ENCODE results near the gene FRMD4A.

FRMD4A gene

DNA sequence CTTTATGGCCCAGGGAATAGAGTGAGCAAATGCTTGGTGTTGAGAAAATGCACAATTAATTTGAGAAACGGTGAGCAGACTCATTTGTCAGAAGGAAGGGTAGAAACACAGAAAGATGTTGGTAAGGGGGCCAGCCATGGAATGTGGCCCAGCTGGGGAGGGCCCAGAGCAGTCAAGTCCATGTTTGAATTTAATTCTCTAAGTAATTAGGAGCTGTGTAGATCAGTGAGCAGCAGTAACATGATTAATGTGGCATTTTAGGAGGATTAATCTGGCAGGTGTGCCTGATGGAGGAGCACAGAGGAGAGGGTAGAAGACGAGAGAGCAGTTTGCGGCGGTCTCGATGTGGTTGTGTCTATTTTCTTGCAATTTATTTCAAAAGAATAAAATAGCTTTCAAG lies 218.7 kb downstream of the FRMD4A start:
- H3K4me1 ChIP-seq (ENCODE audit: control insufficient read depth in 5 of 5, insufficient read depth in 5 of 5, low read length in 5 of 5), result peaks cover 0 to 4% (median 0%) of the 10 kb centered on the region in 5 donors
- no peak overlapping the region for H3K4me3 ChIP-seq (ENCODE audit: low read depth in 1 of 5, low read length in 5 of 5)
- no peaks in the 10 kb centered on the region for H3K36me3 ChIP-seq (ENCODE audit: control insufficient read depth in 5 of 5, insufficient read depth in 5 of 5, low read length in 5 of 5)
- no peaks in the 10 kb centered on the region for H3K9me3 ChIP-seq (ENCODE audit: control insufficient read depth in 5 of 5, low read length in 5 of 5)
- H3K9ac ChIP-seq (ENCODE audit: low read length in 5 of 5), result no peak overlapping the region
- H3K27ac ChIP-seq (ENCODE audit: low read depth, low read length), result no peak overlapping the region
- no peaks in the 10 kb centered on the region for H3K27me3 ChIP-seq (ENCODE audit: control insufficient read depth in 5 of 5, insufficient read depth in 4 of 5, low read length in 5 of 5)

DNA sequence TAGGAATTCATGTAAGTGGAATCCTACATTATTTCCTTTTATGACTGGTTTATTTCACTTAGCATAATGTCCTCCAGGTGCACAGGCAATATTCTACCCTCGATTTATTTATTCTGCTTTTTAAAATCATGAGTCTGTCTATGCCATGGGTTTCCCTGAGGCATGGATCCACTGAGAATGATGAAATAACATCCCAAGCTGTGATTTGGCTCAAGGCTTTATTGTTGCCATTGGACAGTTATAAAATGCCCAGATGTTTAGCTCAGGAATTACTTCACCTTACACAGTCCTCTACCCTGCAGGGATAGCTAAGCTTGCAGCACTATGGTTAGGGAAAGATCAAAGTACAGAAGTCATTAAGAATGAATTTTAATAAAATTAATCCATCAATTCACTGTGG lies 219.5 kb downstream of the FRMD4A start:
- Histone ChIP-seq H3K27ac (ENCODE audit: low read depth, low read length) (no peak overlapping the region), H3K9ac (ENCODE audit: low read length in 5 of 5) (no peak overlapping the region), H3K27me3 (ENCODE audit: control insufficient read depth in 5 of 5, insufficient read depth in 4 of 5, low read length in 5 of 5) (no peaks in the 10 kb centered on the region), H3K4me3 (ENCODE audit: low read depth in 1 of 5, low read length in 5 of 5) (no peak overlapping the region), H3K9me3 (ENCODE audit: control insufficient read depth in 5 of 5, low read length in 5 of 5) (no peaks in the 10 kb centered on the region), H3K36me3 (ENCODE audit: control insufficient read depth in 5 of 5, insufficient read depth in 5 of 5, low read length in 5 of 5) (no peaks in the 10 kb centered on the region), H3K4me1 (ENCODE audit: control insufficient read depth in 5 of 5, insufficient read depth in 5 of 5, low read length in 5 of 5) (peaks cover 0 to 4% (median 0%) of the 10 kb centered on the region in 5 donors)

DNA sequence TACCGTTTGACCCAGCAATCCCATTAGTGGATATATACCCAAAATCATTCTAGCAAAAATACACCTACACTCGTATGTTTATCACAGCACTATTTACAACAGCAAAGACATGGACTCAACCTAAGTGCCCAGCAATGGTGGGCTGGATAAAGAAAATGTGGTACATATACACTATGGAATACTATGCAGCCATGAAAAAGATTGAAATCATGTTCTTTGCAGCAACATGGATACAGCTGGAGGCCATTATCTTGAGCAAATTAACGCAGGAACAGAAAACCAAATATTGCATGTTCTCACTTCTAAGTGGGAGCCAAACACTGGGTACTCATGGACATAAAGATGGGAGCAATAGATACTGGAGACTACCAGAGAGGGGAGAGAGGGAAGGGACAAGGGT lies 223.9 kb downstream of the FRMD4A start:
- Histone ChIP-seq H3K4me3 (ENCODE audit: low read depth in 1 of 5, low read length in 5 of 5) (no peak overlapping the region), H3K27ac (ENCODE audit: low read depth, low read length) (no peak overlapping the region), H3K27me3 (ENCODE audit: control insufficient read depth in 5 of 5, insufficient read depth in 4 of 5, low read length in 5 of 5) (no peaks in the 10 kb centered on the region), H3K4me1 (ENCODE audit: control insufficient read depth in 5 of 5, insufficient read depth in 5 of 5, low read length in 5 of 5) (peaks cover 0 to 4% (median 0%) of the 10 kb centered on the region in 5 donors), H3K9me3 (ENCODE audit: control insufficient read depth in 5 of 5, low read length in 5 of 5) (no peaks in the 10 kb centered on the region), H3K36me3 (ENCODE audit: control insufficient read depth in 5 of 5, insufficient read depth in 5 of 5, low read length in 5 of 5) (no peaks in the 10 kb centered on the region), H3K9ac (ENCODE audit: low read length in 5 of 5) (no peak overlapping the region)

DNA sequence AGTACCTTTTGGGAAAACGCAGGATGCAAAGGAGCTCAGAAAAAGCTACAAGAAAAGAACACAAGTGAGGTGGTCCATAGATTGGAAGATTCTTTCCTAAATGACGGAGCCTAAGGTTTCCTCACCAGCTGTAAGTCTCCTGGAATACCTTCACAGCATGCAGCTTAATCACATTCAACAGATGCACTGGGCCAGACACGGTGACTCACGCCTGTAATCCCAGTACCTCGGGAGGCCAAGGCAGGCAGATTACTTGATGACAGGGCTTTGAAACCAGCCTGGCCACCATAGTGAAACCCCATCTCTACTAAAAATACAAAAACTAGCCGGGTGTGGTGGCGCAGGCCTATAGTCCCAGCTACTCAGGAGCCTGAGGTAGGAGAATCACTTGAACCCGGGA lies 228.7 kb downstream of the FRMD4A start:
- no peak overlapping the region for H3K9ac ChIP-seq (ENCODE audit: low read length in 5 of 5)
- H3K9me3 ChIP-seq (ENCODE audit: control insufficient read depth in 5 of 5, low read length in 5 of 5), result no peaks in the 10 kb centered on the region
- no peaks in the 10 kb centered on the region for H3K36me3 ChIP-seq (ENCODE audit: control insufficient read depth in 5 of 5, insufficient read depth in 5 of 5, low read length in 5 of 5)
- H3K27ac ChIP-seq (ENCODE audit: low read depth, low read length), result no peak overlapping the region
- H3K4me1 ChIP-seq (ENCODE audit: control insufficient read depth in 5 of 5, insufficient read depth in 5 of 5, low read length in 5 of 5), result no peaks in the 10 kb centered on the region
- no peaks in the 10 kb centered on the region for H3K27me3 ChIP-seq (ENCODE audit: control insufficient read depth in 5 of 5, insufficient read depth in 4 of 5, low read length in 5 of 5)
- H3K4me3 ChIP-seq (ENCODE audit: low read depth in 1 of 5, low read length in 5 of 5), result no peak overlapping the region

DNA sequence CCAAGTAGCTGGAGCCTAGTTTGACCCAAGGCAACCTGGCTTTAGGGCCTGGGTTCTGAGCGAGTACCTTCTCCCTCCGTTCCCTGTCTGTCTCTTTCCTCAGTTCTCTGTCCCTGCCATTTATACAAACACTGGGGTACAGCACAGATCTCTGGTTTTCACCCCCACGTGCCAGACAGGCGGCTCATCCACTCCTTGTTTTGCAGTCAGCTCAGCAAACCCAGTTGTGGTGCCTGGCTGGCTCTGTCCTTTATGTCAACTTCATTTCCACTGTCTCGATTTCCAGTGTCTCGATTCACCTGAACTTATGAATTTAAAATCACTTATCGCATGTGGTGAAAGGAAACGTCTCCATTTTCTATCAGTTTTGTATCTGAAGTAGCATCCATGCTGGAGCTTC lies 230.8 kb downstream of the FRMD4A start:
- no peak overlapping the region for H3K4me3 ChIP-seq (ENCODE audit: low read depth in 1 of 5, low read length in 5 of 5)
- H3K27me3 ChIP-seq (ENCODE audit: control insufficient read depth in 5 of 5, insufficient read depth in 4 of 5, low read length in 5 of 5), result no peaks in the 10 kb centered on the region
- no peak overlapping the region for H3K9ac ChIP-seq (ENCODE audit: low read length in 5 of 5)
- no peaks in the 10 kb centered on the region for H3K4me1 ChIP-seq (ENCODE audit: control insufficient read depth in 5 of 5, insufficient read depth in 5 of 5, low read length in 5 of 5)
- H3K9me3 ChIP-seq (ENCODE audit: control insufficient read depth in 5 of 5, low read length in 5 of 5), result no peaks in the 10 kb centered on the region
- no peaks in the 10 kb centered on the region for H3K36me3 ChIP-seq (ENCODE audit: control insufficient read depth in 5 of 5, insufficient read depth in 5 of 5, low read length in 5 of 5)
- no peak overlapping the region for H3K27ac ChIP-seq (ENCODE audit: low read depth, low read length)

DNA sequence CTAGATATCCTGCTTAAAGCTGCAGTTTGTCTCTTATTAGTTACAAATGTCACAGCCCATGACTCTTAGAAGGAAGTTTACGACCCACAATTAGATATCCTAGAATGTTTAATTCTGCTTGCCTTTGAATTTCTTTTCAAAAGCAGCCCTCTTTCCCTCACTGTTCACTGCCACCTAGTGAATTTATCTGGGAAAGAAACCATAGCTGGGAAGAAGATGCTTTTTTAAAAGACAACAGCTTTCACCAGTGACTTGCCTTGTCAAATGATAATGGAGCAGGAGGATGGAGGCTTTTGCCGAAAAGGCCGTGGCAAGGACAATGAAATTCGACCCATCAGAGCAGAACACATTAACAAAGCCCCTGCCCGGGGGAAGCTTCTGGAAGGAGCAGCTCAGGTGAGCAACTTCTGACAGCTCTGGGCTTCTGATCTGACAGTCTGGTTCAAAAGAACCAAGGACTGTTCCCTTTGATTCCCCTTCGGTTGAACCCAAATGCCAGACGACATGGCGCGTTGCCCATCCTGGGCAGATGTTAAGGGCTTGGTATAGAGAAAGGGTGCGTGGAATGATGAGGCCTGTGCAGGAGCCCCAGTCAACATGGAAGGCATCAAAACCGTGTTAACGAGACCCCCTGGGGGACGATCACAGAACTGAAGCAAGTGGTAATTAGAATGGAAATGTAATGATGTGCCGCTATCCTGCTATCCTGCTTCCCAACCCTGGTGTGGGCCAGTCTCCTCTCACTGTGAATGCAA lies 236.8 kb downstream of the FRMD4A start:
- no peak overlapping the region for H3K9ac ChIP-seq (ENCODE audit: low read length in 5 of 5)
- H3K27me3 ChIP-seq (ENCODE audit: control insufficient read depth in 5 of 5, insufficient read depth in 4 of 5, low read length in 5 of 5), result no peaks in the 10 kb centered on the region
- H3K27ac ChIP-seq (ENCODE audit: low read depth, low read length), result no peak overlapping the region
- no peak overlapping the region for H3K4me3 ChIP-seq (ENCODE audit: low read depth in 1 of 5, low read length in 5 of 5)
- H3K4me1 ChIP-seq (ENCODE audit: control insufficient read depth in 5 of 5, insufficient read depth in 5 of 5, low read length in 5 of 5), result no peaks in the 10 kb centered on the region
- H3K36me3 ChIP-seq (ENCODE audit: control insufficient read depth in 5 of 5, insufficient read depth in 5 of 5, low read length in 5 of 5), result no peaks in the 10 kb centered on the region
- H3K9me3 ChIP-seq (ENCODE audit: control insufficient read depth in 5 of 5, low read length in 5 of 5), result no peaks in the 10 kb centered on the region

DNA sequence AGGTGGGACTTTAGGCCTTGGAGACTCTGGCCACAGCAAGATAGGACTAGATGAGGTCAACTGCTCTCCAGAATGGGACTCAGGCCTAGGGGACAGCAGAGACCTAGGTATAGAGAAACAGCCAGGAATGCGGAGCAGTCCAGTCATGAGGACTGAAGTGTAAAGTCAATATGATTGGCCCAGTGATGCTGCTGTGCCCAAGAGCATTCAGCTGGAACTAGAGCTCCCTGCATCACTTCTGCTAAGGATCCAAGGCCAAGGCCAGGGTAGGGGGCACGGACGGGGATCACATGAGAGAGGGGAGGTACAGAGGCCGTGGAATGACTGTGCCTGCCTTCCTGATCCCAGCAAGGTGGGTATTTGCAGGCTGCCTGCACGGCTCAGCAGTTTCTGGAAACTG lies 237.9 kb downstream of the FRMD4A start:
- Histone ChIP-seq H3K9ac (ENCODE audit: low read length in 5 of 5) (no peak overlapping the region), H3K4me1 (ENCODE audit: control insufficient read depth in 5 of 5, insufficient read depth in 5 of 5, low read length in 5 of 5) (no peaks in the 10 kb centered on the region), H3K4me3 (ENCODE audit: low read depth in 1 of 5, low read length in 5 of 5) (no peak overlapping the region), H3K9me3 (ENCODE audit: control insufficient read depth in 5 of 5, low read length in 5 of 5) (no peaks in the 10 kb centered on the region), H3K36me3 (ENCODE audit: control insufficient read depth in 5 of 5, insufficient read depth in 5 of 5, low read length in 5 of 5) (no peaks in the 10 kb centered on the region), H3K27ac (ENCODE audit: low read depth, low read length) (no peak overlapping the region), H3K27me3 (ENCODE audit: control insufficient read depth in 5 of 5, insufficient read depth in 4 of 5, low read length in 5 of 5) (no peaks in the 10 kb centered on the region)

DNA sequence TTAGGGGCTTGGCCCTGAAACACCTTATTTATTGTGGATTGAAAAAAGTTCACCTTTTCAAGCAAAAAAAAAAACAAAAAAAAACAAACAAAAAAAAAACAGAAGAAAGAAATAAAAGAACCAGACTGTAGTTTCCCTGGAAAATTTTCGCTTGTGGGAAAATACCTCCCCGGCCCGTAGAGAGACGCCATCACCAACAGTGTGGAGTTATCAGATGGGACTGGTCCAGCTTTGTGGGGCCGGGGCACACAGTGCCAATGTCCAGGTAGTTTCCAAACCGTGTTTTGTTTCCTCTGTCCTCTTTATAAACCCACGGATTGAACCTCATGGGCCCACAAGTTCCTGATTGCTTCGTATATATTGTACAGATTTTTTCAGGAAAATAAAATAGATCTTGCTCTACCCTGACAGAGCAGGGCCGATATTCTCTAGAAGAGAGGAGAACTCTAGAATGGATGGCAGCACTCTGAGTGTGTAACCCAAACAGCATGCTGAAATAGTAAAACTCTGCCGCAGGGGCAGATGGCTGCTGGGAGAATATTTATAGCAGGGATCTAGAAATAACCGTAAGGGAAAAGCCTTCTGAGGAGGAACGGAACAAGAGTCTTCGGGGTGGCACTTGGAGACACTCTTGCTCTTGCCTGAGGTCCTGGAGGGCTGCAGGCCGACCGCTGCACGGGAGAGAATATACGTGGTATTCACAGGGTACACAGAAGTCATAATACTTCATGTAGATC lies 241.0 kb downstream of the FRMD4A start:
- Histone ChIP-seq H3K36me3 (ENCODE audit: control insufficient read depth in 5 of 5, insufficient read depth in 5 of 5, low read length in 5 of 5) (no peaks in the 10 kb centered on the region), H3K4me3 (ENCODE audit: low read depth in 1 of 5, low read length in 5 of 5) (no peak overlapping the region), H3K4me1 (ENCODE audit: control insufficient read depth in 5 of 5, insufficient read depth in 5 of 5, low read length in 5 of 5) (no peaks in the 10 kb centered on the region), H3K9ac (ENCODE audit: low read length in 5 of 5) (no peak overlapping the region), H3K27ac (ENCODE audit: low read depth, low read length) (no peak overlapping the region), H3K27me3 (ENCODE audit: control insufficient read depth in 5 of 5, insufficient read depth in 4 of 5, low read length in 5 of 5) (no peaks in the 10 kb centered on the region), H3K9me3 (ENCODE audit: control insufficient read depth in 5 of 5, low read length in 5 of 5) (no peaks in the 10 kb centered on the region)

DNA sequence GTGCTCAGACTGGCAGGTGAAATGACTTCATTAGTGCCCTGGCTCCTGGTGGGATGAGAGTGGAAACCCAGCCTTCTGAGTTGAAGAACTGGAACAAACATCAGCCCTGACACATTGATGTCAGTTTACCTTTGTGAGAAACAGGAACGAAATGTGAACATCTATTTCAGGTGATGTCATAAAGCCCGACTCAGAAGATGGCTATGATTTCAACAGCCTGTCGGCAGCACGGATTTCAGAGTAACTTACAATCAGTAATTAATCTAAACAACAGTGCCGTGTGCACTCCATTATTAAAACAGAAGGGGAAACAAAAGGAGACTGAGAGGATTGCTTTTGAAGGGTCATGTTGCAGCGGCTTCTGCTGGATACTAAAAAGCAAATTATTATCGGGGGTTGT lies 243.2 kb downstream of the FRMD4A start:
- Histone ChIP-seq H3K9ac (ENCODE audit: low read length in 5 of 5) (no peak overlapping the region), H3K27ac (ENCODE audit: low read depth, low read length) (no peak overlapping the region), H3K36me3 (ENCODE audit: control insufficient read depth in 5 of 5, insufficient read depth in 5 of 5, low read length in 5 of 5) (no peaks in the 10 kb centered on the region), H3K4me3 (ENCODE audit: low read depth in 1 of 5, low read length in 5 of 5) (no peak overlapping the region), H3K4me1 (ENCODE audit: control insufficient read depth in 5 of 5, insufficient read depth in 5 of 5, low read length in 5 of 5) (no peaks in the 10 kb centered on the region), H3K9me3 (ENCODE audit: control insufficient read depth in 5 of 5, low read length in 5 of 5) (no peaks in the 10 kb centered on the region), H3K27me3 (ENCODE audit: control insufficient read depth in 5 of 5, insufficient read depth in 4 of 5, low read length in 5 of 5) (no peaks in the 10 kb centered on the region)

DNA sequence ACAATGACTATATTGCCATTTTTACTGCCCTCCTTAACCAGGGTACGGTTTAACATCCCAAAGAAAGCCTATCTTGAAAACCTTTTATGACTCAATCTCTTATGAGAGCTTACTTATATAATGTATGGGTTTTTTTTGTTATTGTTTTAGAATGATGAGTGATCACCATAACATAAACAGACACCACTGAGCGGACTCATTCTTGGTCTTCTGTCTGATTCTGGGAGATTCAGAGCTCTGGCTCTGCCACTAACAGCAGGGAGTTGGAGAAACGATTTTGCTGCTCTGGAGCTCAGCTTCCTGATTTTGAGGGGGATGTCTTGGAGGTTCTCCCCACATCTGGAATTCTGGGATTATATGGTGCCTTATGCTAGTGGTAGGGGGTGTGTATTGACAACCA lies 244.1 kb downstream of the FRMD4A start:
- no peak overlapping the region for H3K9ac ChIP-seq (ENCODE audit: low read length in 5 of 5)
- H3K27ac ChIP-seq (ENCODE audit: low read depth, low read length), result no peak overlapping the region
- H3K9me3 ChIP-seq (ENCODE audit: control insufficient read depth in 5 of 5, low read length in 5 of 5), result no peaks in the 10 kb centered on the region
- H3K4me3 ChIP-seq (ENCODE audit: low read depth in 1 of 5, low read length in 5 of 5), result no peak overlapping the region
- no peaks in the 10 kb centered on the region for H3K36me3 ChIP-seq (ENCODE audit: control insufficient read depth in 5 of 5, insufficient read depth in 5 of 5, low read length in 5 of 5)
- no peaks in the 10 kb centered on the region for H3K4me1 ChIP-seq (ENCODE audit: control insufficient read depth in 5 of 5, insufficient read depth in 5 of 5, low read length in 5 of 5)
- no peaks in the 10 kb centered on the region for H3K27me3 ChIP-seq (ENCODE audit: control insufficient read depth in 5 of 5, insufficient read depth in 4 of 5, low read length in 5 of 5)
